Liver (tissue), 3 donors: ENCODE results near the gene KSR1.

Experiments used
- ATF3 ChIP-seq: IDR thresholded peaks from 2 replicates; pipeline ENCODE4 v1.6.1; 2016; ENCODE audit warnings: antibody characterized with exemption
- EGR1 ChIP-seq, 2 donors: IDR thresholded peaks; 2 replicates each; pipeline ENCODE4 v1.6.1; 2016 to 2018; ENCODE audit warnings: antibody characterized with exemption in 2 of 2, low read depth in 2 of 2
- FOXA1 ChIP-seq: IDR thresholded peaks from 2 replicates; pipeline ENCODE4 v1.6.1; 2016; ENCODE audit warnings: antibody characterized with exemption
- GABPA ChIP-seq, 2 donors: IDR thresholded peaks in 1 of 2; conservative IDR thresholded peaks in 1 of 2; 2 replicates each; pipeline ENCODE4 v1.6.1; 2016; ENCODE audit warnings: antibody characterized with exemption in 2 of 2, mild to moderate bottlenecking in 1 of 2, moderate library complexity in 1 of 2
- HNF4A ChIP-seq, 2 donors: conservative IDR thresholded peaks; 2 replicates each; pipeline ENCODE4 v1.6.1; 2016; ENCODE audit warnings: antibody characterized with exemption in 2 of 2, mild to moderate bottlenecking in 2 of 2
- HNF4G ChIP-seq: IDR thresholded peaks from 2 replicates; pipeline ENCODE4 v1.6.1; 2016; ENCODE audit warnings: antibody characterized with exemption
- JUND ChIP-seq, 2 donors: IDR thresholded peaks; 2 replicates each; pipeline ENCODE4 v1.6.1; 2016; ENCODE audit warnings: antibody characterized with exemption in 2 of 2
- MAX ChIP-seq: IDR thresholded peaks from 2 replicates; pipeline ENCODE4 v1.6.1; 2016; ENCODE audit warnings: antibody characterized with exemption
- RAD21 ChIP-seq, 2 donors: IDR thresholded peaks; 2 replicates each; pipeline ENCODE4 v1.6.1; 2016; ENCODE audit warnings: antibody characterized with exemption in 2 of 2, mild to moderate bottlenecking in 2 of 2
- SP1 ChIP-seq: IDR thresholded peaks from 2 replicates; pipeline ENCODE4 v1.6.1; 2018; ENCODE audit warnings: antibody characterized with exemption, mild to moderate bottlenecking
- TAF1 ChIP-seq: conservative IDR thresholded peaks from 2 replicates; pipeline ENCODE4 v1.6.1; 2016; ENCODE audit warnings: antibody characterized with exemption, mild to moderate bottlenecking
- TF ChIP-seq, protein P1 (sequence below): fragments of 150-350 bp; IDR thresholded peaks from 2 replicates; pipeline ENCODE4 v1.5.1; 2017; ENCODE audit warnings: improper control_type of control experiment, low read depth, low read length; ENCODE audit not compliant: missing input control
- TF ChIP-seq, protein P2 (sequence below): IDR thresholded peaks from 2 replicates; pipeline ENCODE4 v1.6.1; 2016; ENCODE audit warnings: antibody characterized with exemption, mild to moderate bottlenecking
- TF ChIP-seq, protein P3 (sequence below): IDR thresholded peaks from 2 replicates; pipeline ENCODE4 v1.6.1; 2016; ENCODE audit warnings: antibody characterized with exemption
- donor health status: healthy.
- donor health status: healthy.

DNA sequence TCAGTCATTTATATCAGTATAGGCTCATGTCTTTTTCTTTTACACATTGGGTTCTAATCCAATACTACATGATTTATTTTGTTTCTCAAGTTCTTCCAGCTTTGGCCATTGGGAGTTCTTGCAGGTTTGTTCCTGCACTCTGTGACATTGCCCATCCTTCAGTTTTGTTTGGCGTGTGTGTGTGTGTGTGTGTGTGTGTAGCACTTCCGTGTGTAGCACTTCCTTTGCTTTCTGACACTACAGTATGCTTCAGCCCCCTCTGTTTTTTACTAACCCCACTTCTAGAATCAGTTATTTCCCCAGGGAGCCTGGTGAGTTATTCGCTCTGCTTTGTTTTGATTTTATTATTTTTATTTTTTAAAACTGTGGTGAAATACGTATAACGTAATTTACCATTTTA, 99.1 kb downstream of the KSR1 start:
- TF ChIP-seq RAD21 (IDR thresholded peaks at IDR 0.05) (no peak), GABPA (IDR thresholded peaks at IDR 0.05 in 1 of 2, conservative IDR thresholded peaks at IDR 0.05 in 1 of 2) (no peak), HNF4A (conservative IDR thresholded peaks at IDR 0.05) (no peak), MAX (no peak), ATF3 (no peak), TAF1 (no peak), SP1 (no peak), HNF4G (no peak), EGR1 (IDR thresholded peaks at IDR 0.05; ENCODE audit: low read depth in 2 of 2) (no peak), JUND (IDR thresholded peaks at IDR 0.05) (no peak), FOXA1 (no peak)
- TF ChIP-seq, protein P1, sequence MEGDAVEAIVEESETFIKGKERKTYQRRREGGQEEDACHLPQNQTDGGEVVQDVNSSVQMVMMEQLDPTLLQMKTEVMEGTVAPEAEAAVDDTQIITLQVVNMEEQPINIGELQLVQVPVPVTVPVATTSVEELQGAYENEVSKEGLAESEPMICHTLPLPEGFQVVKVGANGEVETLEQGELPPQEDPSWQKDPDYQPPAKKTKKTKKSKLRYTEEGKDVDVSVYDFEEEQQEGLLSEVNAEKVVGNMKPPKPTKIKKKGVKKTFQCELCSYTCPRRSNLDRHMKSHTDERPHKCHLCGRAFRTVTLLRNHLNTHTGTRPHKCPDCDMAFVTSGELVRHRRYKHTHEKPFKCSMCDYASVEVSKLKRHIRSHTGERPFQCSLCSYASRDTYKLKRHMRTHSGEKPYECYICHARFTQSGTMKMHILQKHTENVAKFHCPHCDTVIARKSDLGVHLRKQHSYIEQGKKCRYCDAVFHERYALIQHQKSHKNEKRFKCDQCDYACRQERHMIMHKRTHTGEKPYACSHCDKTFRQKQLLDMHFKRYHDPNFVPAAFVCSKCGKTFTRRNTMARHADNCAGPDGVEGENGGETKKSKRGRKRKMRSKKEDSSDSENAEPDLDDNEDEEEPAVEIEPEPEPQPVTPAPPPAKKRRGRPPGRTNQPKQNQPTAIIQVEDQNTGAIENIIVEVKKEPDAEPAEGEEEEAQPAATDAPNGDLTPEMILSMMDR, result no peak
- TF ChIP-seq, protein P2, sequence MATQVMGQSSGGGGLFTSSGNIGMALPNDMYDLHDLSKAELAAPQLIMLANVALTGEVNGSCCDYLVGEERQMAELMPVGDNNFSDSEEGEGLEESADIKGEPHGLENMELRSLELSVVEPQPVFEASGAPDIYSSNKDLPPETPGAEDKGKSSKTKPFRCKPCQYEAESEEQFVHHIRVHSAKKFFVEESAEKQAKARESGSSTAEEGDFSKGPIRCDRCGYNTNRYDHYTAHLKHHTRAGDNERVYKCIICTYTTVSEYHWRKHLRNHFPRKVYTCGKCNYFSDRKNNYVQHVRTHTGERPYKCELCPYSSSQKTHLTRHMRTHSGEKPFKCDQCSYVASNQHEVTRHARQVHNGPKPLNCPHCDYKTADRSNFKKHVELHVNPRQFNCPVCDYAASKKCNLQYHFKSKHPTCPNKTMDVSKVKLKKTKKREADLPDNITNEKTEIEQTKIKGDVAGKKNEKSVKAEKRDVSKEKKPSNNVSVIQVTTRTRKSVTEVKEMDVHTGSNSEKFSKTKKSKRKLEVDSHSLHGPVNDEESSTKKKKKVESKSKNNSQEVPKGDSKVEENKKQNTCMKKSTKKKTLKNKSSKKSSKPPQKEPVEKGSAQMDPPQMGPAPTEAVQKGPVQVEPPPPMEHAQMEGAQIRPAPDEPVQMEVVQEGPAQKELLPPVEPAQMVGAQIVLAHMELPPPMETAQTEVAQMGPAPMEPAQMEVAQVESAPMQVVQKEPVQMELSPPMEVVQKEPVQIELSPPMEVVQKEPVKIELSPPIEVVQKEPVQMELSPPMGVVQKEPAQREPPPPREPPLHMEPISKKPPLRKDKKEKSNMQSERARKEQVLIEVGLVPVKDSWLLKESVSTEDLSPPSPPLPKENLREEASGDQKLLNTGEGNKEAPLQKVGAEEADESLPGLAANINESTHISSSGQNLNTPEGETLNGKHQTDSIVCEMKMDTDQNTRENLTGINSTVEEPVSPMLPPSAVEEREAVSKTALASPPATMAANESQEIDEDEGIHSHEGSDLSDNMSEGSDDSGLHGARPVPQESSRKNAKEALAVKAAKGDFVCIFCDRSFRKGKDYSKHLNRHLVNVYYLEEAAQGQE, result no peak
- TF ChIP-seq, protein P3, sequence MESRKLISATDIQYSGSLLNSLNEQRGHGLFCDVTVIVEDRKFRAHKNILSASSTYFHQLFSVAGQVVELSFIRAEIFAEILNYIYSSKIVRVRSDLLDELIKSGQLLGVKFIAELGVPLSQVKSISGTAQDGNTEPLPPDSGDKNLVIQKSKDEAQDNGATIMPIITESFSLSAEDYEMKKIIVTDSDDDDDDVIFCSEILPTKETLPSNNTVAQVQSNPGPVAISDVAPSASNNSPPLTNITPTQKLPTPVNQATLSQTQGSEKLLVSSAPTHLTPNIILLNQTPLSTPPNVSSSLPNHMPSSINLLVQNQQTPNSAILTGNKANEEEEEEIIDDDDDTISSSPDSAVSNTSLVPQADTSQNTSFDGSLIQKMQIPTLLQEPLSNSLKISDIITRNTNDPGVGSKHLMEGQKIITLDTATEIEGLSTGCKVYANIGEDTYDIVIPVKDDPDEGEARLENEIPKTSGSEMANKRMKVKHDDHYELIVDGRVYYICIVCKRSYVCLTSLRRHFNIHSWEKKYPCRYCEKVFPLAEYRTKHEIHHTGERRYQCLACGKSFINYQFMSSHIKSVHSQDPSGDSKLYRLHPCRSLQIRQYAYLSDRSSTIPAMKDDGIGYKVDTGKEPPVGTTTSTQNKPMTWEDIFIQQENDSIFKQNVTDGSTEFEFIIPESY, result no peak
